ENCODE measurements around the gene ELFN2.

DNA sequence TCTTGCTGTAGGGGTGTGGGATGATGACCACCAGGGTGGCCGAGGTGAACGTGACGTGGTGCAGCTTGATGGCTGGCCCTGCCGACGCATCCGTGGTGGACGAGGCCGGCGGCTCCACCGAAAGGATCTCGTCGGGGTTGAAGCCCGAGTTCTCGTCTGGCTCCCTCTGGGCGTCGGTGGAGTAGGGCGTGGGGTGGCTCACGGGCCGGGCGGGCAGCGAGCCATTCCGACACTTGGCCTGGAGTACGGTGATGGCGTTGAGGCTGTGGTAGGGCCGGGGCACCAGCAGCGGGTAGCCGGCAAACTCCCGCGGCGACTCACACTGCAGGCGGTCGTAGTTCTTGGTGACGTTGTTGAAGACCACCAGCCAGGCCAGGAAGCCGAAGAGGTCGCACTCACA lies 52.7 kb downstream of the ELFN2 start:
- TF ChIP-seq ZNF701 (tag by site-specific recombination; IDR thresholded peaks at IDR 0.05) (no peak), CTCF (tag by site-specific recombination; IDR thresholded peaks at IDR 0.05) (no peak), AEBP2 (tag by site-specific recombination; IDR thresholded peaks at IDR 0.05; ENCODE audit: borderline replicate concordance) (no peak), ZNF658 (tag by site-specific recombination; IDR thresholded peaks at IDR 0.05) (no peak), SP2 (tag by site-specific recombination; IDR thresholded peaks at IDR 0.05) (no peak), ZBTB8A (tag by site-specific recombination; IDR thresholded peaks at IDR 0.05) (no peak), ZNF449 (tag by site-specific recombination; IDR thresholded peaks at IDR 0.05) (no peak)
